HG03064 (cell line): Measurements from ENCODE around the gene MAP1B.

ENCODE experiments used
- ATAC-seq: cut with Tn5 transposase; IDR thresholded peaks from one replicate; pipeline ENCODE4 v1.9.1; 2021; ENCODE audit warnings: low read depth; ENCODE audit not compliant: unreplicated experiment

Gene MAP1B

GRCh38 chr5:72242796-72243475 is 135.7 kb downstream of the MAP1B start:
- no peak for ATAC-seq

- no peak for ATAC-seq
Measured at GRCh38 chr5:72243706-72244105, 136.4 kb downstream of the MAP1B start.

DNA sequence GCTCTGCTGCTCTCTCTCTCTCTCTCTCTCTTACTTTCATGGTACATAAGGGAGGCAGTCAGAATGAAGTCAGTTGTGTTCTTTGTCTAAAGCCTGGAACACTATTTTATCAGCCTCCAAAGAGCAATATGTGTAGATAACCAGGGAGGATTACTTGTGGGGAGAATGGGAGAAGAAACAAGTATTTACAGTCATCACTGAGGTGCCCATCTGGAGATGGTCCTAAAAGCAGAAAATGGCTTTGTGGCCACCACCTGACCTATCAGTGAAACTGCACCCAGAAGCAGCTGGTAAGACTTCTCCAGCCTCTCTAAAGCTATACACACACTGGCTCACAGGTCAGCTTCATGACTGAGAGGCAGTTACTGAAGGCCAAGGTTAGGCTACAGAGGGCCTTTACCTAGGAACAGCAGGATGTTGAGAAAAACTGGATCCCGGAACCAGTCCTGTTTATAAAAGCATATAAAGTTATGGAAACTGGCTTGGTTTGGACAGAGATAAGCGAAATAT is 137.6 kb downstream of the MAP1B start:
- peak; percentile 81 for ATAC-seq

GRCh38 chr5:72245546-72245945 is 138.3 kb downstream of the MAP1B start:
- ATAC-seq = no peak

- ATAC-seq = no peak
Measured at GRCh38 chr5:72245951-72246532, 138.8 kb downstream of the MAP1B start.

GRCh38 chr5:72246954-72247442 is 139.7 kb downstream of the MAP1B start:
- ATAC-seq = no peak

GRCh38 chr5:72248410-72248981 is 141.2 kb downstream of the MAP1B start:
- no peak for ATAC-seq

DNA sequence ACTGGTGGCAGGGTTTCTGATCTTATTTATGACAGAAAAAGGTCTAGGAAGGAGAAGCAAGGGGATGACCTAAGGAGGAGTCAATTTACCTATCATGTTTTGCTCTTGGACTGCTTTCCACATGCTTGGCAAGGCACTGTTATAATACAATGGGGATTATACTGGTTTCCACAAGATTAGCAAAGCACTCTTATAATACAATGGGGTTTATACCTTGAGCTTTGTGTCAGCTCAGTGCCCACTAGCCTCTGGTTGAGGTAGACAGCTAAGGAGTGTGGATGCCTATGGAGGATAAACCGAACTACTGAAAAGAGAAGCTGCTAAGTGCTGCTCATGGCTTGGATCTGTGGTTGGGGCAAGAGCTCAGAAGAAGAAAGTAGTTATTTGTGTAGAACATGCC is 144.1 kb downstream of the MAP1B start:
- ATAC-seq = no peak

DNA sequence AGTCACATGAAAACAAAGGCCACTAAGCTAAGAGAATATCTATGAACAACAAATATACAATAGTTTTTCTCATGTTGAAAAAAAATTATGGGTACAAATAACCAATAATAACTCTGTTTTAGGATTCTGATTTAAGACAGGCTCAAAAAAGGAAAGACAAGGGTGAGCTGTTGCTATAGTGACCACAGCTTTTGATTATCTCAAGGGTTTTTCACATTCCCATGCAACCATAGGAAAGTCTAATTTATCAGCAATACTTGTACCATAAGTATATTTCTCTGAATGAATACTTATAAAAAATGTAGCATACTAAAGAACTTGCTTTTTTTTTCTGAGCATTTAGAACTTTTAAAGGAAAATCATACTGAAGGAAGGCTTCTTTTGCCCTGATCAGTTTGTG is 144.7 kb downstream of the MAP1B start:
- ATAC-seq = no peak

- no peak for ATAC-seq
Measured at GRCh38 chr5:72252574-72253155, 145.4 kb downstream of the MAP1B start.

DNA sequence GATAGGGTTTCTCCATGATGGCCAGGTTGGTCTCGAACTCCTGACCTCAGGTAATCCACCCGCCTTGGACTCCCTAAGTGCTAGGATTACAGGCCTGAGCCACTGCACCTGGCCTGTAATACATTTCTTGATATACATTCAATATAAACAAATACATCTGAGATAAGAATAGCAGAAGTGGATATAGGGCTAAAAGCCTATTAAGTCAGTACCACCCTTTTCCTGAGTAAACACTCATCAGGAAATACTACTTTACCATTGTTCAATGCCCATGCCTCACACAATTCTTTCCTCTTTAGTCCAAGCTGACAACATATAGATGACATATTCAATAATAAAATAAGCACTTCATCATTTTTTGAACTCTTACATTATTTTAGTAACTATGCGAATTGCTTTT is 148.0 kb downstream of the MAP1B start:
- no peak for ATAC-seq

DNA sequence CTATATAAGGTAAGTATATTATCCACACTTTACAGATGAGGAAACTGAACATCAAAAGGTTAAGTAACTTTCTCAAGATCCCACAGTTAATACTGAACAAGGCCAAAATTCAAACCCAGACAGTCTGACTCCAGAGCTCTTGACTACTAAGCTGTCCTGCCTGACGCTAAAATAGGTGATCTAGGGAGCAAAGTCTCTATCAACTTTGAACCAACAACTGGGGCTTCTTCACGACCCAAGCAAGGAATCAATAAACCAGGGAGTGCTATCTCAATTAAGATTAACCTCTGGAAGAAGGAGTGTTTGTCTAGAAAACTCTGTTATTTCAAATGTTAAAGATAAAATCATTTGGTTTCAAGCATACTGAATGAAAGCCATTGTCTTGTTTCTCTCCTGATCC is 148.4 kb downstream of the MAP1B start:
- no peak for ATAC-seq

DNA sequence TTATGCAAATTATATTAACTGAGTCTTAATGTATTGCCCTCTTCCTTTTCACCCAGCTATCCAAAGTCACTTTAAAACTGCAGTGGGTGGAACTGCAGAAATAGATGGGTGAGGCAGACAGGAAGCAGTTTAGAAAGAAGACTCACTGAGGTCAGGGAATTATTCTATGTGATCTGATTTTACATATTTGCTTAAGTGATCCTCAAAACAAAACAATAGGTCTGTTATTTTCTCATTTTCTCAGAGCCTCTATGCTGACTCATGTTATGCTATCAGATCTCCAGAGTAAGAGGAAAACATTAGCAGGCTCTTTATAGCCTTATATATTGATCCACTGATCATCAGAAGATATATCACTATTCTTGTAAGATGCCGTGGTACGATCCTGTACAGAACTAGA is 149.3 kb downstream of the MAP1B start:
- ATAC-seq = no peak
